ENCODE results near the gene TRDN. TPM values are rescaled to one million over a fixed set of nuclear protein-coding genes. Genes with fewer than 3 reads are reported as not detected.

Gene TRDN
- total and polyA plus RNA-seq, 2 experiments from 2014 or later: 0.10 to 0.48 TPM

- no peaks in the 10 kb centered on the region for H4K20me1 ChIP-seq (ENCODE audit: insufficient read depth, poor library complexity, severe bottlenecking)
- no peaks in the 10 kb centered on the region for H3K79me2 ChIP-seq
- no peaks in the 10 kb centered on the region for H3K4me1 ChIP-seq (ENCODE audit: insufficient read depth)
- no peak overlapping the region for H3K27ac ChIP-seq
- no peak overlapping the region for H3K4me2 ChIP-seq
- H3K9me3 ChIP-seq (ENCODE audit: low read depth): no peaks in the 10 kb centered on the region
- no peak for DNase-seq (ENCODE audit: low spot score)
- TF ChIP-seq EZH2phosphoT487 (IDR thresholded peaks at IDR 0.05; ENCODE audit: low read depth, severe bottlenecking, unreplicated experiment) (no peak), EZH2 (IDR thresholded peaks at IDR 0.05; ENCODE audit: borderline replicate concordance) (no peak), CTCF (IDR thresholded peaks at IDR 0.05; ENCODE audit: poor library complexity) (no peak)
- no peak overlapping the region for H3K4me3 ChIP-seq
- no peak overlapping the region for H2AFZ ChIP-seq
- no peaks in the 10 kb centered on the region for H3K36me3 ChIP-seq (replicated peaks; ENCODE audit: insufficient read depth, low read depth)
- H3K9me2 ChIP-seq (replicated peaks; ENCODE audit: insufficient read depth): no peaks in the 10 kb centered on the region
- WGBS (ENCODE audit: low lambda C conversion rate, missing lambda C conversion rate): 67% methylated on average over 3 of the region's 3 CpGs
- H3K27me3 ChIP-seq: no peaks in the 10 kb centered on the region
Observed at GRCh38 chr6:123333000-123333756, 303.6 kb downstream of the TRDN start.

GRCh38 chr6:123332070-123332469 lies 304.7 kb downstream of the TRDN start:
- TF ChIP-seq EZH2phosphoT487 (IDR thresholded peaks at IDR 0.05; ENCODE audit: low read depth, severe bottlenecking, unreplicated experiment) (no peak), CTCF (IDR thresholded peaks at IDR 0.05; ENCODE audit: poor library complexity) (no peak), EZH2 (IDR thresholded peaks at IDR 0.05; ENCODE audit: borderline replicate concordance) (no peak)
- no peaks in the 10 kb centered on the region for H3K36me3 ChIP-seq (replicated peaks; ENCODE audit: insufficient read depth, low read depth)
- no peak overlapping the region for H3K27ac ChIP-seq
- DNase-seq (ENCODE audit: low spot score): no peak
- H3K4me2 ChIP-seq: no peak overlapping the region
- WGBS (ENCODE audit: low lambda C conversion rate, missing lambda C conversion rate): 93% methylated on average over 2 of the region's 2 CpGs
- no peaks in the 10 kb centered on the region for H3K9me2 ChIP-seq (replicated peaks; ENCODE audit: insufficient read depth)
- H4K20me1 ChIP-seq (ENCODE audit: insufficient read depth, poor library complexity, severe bottlenecking): no peaks in the 10 kb centered on the region
- no peaks in the 10 kb centered on the region for H3K4me1 ChIP-seq (ENCODE audit: insufficient read depth)
- H3K27me3 ChIP-seq: no peaks in the 10 kb centered on the region
- no peaks in the 10 kb centered on the region for H3K9me3 ChIP-seq (ENCODE audit: low read depth)
- H2AFZ ChIP-seq: no peak overlapping the region
- no peak overlapping the region for H3K4me3 ChIP-seq
- no peaks in the 10 kb centered on the region for H3K79me2 ChIP-seq

- Histone ChIP-seq H3K4me1 (ENCODE audit: insufficient read depth) (no peaks in the 10 kb centered on the region), H3K27me3 (no peaks in the 10 kb centered on the region), H2AFZ (no peak overlapping the region), H3K79me2 (no peaks in the 10 kb centered on the region), H4K20me1 (ENCODE audit: insufficient read depth, poor library complexity, severe bottlenecking) (no peaks in the 10 kb centered on the region), H3K36me3 (replicated peaks; ENCODE audit: insufficient read depth, low read depth) (no peaks in the 10 kb centered on the region), H3K9me3 (ENCODE audit: low read depth) (no peaks in the 10 kb centered on the region), H3K4me3 (no peak overlapping the region), H3K4me2 (no peak overlapping the region), H3K27ac (no peak overlapping the region), H3K9me2 (replicated peaks; ENCODE audit: insufficient read depth) (no peaks in the 10 kb centered on the region)
- TF ChIP-seq EZH2 (IDR thresholded peaks at IDR 0.05; ENCODE audit: borderline replicate concordance) (no peak), EZH2phosphoT487 (IDR thresholded peaks at IDR 0.05; ENCODE audit: low read depth, severe bottlenecking, unreplicated experiment) (no peak), CTCF (IDR thresholded peaks at IDR 0.05; ENCODE audit: poor library complexity) (no peak)
- no peak for DNase-seq (ENCODE audit: low spot score)
Observed at GRCh38 chr6:123329337-123329736, 307.4 kb downstream of the TRDN start.
